ENCODE results near the gene PLD1.
"Not testable (repeated sequence)": the region's sequence is repeated elsewhere in the genome, so short reads cannot be mapped to it uniquely, and the experiment has no call there.

Gene PLD1

DNA sequence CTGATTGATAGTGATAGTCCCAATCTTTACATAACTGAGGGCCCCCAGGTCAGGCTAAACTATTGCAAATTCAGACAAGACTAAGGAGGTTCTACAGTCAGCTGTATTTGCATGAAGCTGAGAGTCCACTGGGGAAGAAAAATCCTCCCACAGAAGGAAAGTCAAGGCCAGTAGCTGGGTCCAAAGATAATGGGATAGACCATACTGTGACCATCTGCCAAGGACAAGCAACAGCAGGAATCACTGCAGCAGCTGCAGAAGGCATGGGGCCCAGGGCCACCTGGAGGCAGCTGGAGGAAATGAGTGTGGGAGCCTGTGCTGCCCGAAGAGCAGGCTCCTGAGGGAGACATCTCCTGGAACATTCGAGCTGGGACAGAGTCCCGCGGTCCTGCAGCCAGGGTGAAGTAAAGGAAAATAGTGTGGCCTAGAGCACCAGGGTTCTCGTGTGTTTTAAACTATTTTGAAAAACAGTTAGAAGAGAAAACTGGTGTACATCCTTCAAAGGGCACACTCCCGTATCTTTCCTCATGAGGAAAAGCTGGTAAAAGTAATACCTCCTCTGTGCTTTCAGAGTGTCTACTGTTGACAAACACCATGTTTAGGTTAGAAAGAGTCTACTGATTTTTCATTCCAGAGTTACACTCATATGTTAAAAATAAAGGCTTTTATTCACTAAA lies 19.7 kb upstream of the PLD1 start:
- Histone ChIP-seq H3K9ac (ENCODE audit: low read depth, low read length) (no peak overlapping the region), H3K9me3 (ENCODE audit: control insufficient read depth, insufficient read depth, low read length) (no peaks in the 10 kb centered on the region), H3K4me1 (ENCODE audit: insufficient read depth, low read length) (peaks cover 8% of the 10 kb centered on the region), H3K36me3 (ENCODE audit: insufficient read depth, low read length) (no peaks in the 10 kb centered on the region)

DNA sequence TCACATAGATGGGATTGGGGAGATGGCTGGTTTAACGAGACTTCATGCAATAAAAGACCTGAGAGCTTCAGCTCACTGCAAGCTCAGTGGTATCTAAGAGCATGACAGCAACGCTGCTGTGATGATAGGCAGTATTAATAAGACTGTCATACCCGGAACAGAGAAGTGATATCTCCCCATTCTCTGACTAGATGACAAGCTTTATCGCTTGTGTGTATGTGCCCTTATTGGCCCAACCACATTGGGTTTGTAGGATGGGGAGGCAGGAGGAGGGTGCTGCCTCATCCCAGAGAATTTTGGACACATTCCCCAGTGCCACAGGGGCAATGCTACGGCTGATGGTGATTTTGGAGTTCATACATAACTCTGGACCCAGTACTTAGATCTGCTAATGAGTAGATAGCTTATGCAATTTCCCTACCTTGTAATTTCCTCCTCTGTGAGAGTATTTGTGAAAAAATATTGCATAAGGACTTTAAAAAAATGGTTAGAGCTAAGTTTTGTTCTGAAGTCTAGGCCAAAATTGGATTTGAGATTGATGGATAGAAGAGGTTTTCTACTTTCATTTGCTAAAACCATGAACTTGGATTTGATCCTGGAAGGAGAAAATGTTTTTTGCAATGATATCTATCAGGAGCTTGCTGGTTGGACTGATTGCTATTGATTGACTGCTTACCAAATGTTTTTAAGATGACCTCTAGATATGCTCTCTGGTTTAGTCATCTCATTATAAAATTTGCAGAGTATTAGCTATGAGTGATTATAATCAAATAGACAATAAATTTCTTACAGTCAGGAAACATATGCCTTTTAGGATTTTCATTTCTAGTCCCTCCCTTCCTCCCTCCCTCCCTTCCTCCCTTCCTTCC lies 18.9 kb upstream of the PLD1 start:
- H3K4me1 ChIP-seq (ENCODE audit: insufficient read depth, low read length): peaks cover 10% of the 10 kb centered on the region
- no peaks in the 10 kb centered on the region for H3K36me3 ChIP-seq (ENCODE audit: insufficient read depth, low read length)

DNA sequence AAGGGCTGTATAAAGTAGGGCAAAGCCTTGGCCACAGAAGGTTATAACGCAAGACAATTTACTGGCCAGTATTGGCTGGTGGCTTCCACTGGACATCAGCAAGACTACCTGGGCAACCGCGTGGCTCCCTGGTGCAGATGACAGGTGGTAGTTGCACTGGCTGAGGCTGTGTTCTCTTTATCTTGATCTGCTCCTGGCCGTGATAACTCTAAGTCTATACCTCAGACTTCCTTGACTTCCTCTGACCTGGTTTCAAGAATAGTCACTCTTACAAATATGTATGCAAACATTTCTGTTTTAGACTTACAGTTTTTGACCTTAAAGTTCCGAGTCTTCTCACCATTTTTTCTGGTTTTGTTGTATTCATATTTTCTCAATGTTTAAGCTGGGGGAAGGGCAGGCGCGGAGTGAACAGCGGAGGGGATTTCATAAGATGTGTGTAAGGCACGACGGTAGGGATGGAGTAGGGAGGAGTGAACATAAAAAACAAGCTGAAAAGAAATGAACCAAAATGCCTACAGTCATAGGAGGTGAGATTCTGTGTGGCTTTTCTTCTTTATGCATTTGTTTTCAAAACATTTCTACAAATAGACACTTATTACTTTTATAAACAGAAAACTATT lies 17.7 kb upstream of the PLD1 start:
- no peaks in the 10 kb centered on the region for H3K9me3 ChIP-seq (ENCODE audit: control insufficient read depth, insufficient read depth, low read length)
- no peak overlapping the region for H3K9ac ChIP-seq (ENCODE audit: low read depth, low read length)
- H3K4me1 ChIP-seq (ENCODE audit: insufficient read depth, low read length): peaks cover 10% of the 10 kb centered on the region
- H3K36me3 ChIP-seq (ENCODE audit: insufficient read depth, low read length): no peaks in the 10 kb centered on the region

More for the DNA sequence above, 18.9 kb upstream of the PLD1 start:
- H3K9me3 ChIP-seq (ENCODE audit: control insufficient read depth, insufficient read depth, low read length): no peaks in the 10 kb centered on the region
- H3K9ac ChIP-seq (ENCODE audit: low read depth, low read length): no peak overlapping the region

DNA sequence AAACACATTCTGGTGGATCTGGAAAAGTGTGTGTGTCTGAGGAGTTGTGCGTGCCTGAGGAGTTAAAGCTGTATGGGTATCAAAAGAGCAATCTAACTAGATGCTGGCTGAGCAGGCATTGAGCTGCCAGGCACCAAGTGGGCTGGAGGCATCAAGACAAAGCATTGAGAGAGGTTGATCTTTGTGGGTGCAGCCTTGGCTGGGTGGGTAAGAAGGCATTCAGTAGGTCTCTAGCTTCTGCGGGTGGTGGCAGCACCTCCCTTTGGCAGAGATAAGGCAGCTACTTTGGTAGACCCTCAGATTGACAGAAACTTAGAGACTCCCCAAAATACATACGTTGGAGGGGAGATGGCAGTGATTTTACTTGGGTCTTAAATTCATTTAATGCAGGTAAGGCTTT lies 17.1 kb upstream of the PLD1 start:
- Histone ChIP-seq H3K9ac (ENCODE audit: low read depth, low read length) (no peak overlapping the region), H3K36me3 (ENCODE audit: insufficient read depth, low read length) (no peaks in the 10 kb centered on the region), H3K9me3 (ENCODE audit: control insufficient read depth, insufficient read depth, low read length) (no peaks in the 10 kb centered on the region), H3K4me1 (ENCODE audit: insufficient read depth, low read length) (peaks cover 11% of the 10 kb centered on the region)

DNA sequence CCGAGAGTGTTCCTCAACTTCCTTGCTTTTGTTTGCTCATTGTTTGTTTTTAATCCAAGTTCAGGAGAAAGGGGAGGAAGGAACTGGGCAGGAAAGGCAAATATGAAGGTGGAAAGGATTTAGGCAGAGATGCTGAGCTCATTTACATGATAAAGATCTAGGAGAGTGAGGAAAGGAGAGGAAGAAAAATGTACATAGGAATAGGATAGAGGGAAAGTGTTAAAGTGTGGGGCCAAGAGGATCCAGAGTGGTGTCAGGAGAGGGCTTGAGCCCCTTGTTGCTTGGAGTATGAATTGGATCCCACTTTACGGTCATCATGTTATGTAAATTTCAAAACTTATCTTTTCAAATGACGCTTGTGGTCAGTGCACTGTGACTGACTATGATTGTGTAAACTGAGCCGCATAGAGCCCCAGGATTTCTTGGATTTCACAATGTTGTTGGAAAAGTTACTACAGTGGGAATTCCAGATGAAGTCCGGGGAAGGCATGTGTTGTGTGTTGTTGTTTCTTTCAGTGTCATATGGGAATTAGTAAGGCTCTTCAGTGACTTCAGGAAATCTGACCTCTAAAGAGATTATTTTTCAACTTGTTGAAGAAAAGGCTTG lies 15.0 kb upstream of the PLD1 start:
- Histone ChIP-seq H3K36me3 (ENCODE audit: insufficient read depth, low read length) (no peaks in the 10 kb centered on the region), H3K9me3 (ENCODE audit: control insufficient read depth, insufficient read depth, low read length) (no peaks in the 10 kb centered on the region), H3K4me1 (ENCODE audit: insufficient read depth, low read length) (peaks cover 18% of the 10 kb centered on the region), H3K9ac (ENCODE audit: low read depth, low read length) (no peak overlapping the region)

DNA sequence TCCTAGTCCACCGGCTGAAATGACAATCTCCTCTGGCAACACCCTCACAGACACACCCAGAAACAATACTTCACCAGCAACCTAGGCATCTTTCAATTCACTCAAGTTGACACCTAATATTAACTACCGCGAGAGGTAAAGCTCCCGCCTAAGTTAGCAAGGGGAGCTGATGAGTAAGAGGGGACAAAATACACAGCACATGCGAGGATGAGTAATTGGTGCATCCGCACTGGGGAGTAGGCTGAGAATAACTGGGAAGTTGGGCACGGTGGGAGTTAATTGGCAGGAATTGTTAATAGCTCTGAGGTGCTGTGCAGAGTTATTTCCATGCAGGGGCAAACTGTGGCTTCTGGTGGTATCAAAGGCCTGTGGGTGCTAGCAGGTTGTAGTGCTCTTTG lies 14.5 kb upstream of the PLD1 start:
- Histone ChIP-seq H3K36me3 (ENCODE audit: insufficient read depth, low read length) (no peaks in the 10 kb centered on the region), H3K9ac (ENCODE audit: low read depth, low read length) (no peak overlapping the region), H3K4me1 (ENCODE audit: insufficient read depth, low read length) (peaks cover 18% of the 10 kb centered on the region), H3K9me3 (ENCODE audit: control insufficient read depth, insufficient read depth, low read length) (no peaks in the 10 kb centered on the region)

DNA sequence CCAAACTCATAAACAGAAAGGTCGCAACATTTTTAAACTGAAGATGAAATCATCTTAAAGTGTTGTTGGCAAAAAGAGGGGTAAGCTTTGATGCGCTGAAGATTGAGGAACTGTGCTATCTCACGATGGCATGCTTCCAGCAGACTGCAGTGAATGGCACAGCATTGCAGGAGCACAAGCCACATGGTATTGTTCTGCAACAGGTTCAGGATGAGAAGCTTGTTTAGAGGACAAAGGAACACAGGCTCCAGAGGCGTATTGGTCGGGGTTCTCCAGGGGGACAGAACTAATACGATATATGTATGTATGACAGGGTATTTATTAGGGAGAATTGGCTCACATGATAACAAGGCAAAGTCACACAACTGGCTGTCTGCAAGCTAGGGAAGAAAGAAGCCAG lies 13.8 kb upstream of the PLD1 start:
- no peaks in the 10 kb centered on the region for H3K36me3 ChIP-seq (ENCODE audit: insufficient read depth, low read length)
- no peak overlapping the region for H3K9ac ChIP-seq (ENCODE audit: low read depth, low read length)
- no peaks in the 10 kb centered on the region for H3K9me3 ChIP-seq (ENCODE audit: control insufficient read depth, insufficient read depth, low read length)
- H3K4me1 ChIP-seq (ENCODE audit: insufficient read depth, low read length): peaks cover 18% of the 10 kb centered on the region

DNA sequence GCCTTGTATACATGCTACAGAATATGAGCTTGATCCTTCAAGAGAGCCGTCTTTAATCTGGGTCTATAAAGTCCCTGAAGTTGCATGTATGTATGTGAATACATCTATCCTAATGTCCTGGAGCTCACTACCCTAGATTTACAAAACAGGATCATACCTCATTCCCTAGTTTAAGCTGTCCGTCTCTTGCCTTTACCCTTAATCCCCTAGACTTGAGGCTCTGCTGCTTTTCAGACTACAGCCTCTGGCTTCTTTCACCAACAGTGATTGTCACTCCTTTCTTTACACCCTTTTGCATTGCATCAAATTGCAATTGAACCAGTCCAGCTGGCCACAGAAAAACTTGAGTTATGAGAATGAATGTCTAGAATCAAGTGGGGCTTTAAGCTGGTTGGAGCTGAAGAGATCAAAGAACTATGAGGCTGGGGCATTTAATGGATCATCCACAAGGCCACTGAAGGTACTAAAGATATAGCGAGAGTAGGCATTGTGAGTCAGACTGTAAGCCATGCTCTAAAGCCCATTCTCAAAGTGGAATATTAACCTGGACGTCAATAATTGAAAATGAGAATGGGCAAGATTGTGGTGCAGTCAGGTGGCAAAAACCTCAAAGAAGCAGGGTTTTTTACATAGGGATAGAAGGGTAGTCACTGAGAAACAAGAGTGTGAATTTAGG lies 12.3 kb upstream of the PLD1 start:
- no peaks in the 10 kb centered on the region for H3K9me3 ChIP-seq (ENCODE audit: control insufficient read depth, insufficient read depth, low read length)
- peaks cover 18% of the 10 kb centered on the region for H3K4me1 ChIP-seq (ENCODE audit: insufficient read depth, low read length)
- no peak overlapping the region for H3K9ac ChIP-seq (ENCODE audit: low read depth, low read length)
- no peaks in the 10 kb centered on the region for H3K36me3 ChIP-seq (ENCODE audit: insufficient read depth, low read length)

DNA sequence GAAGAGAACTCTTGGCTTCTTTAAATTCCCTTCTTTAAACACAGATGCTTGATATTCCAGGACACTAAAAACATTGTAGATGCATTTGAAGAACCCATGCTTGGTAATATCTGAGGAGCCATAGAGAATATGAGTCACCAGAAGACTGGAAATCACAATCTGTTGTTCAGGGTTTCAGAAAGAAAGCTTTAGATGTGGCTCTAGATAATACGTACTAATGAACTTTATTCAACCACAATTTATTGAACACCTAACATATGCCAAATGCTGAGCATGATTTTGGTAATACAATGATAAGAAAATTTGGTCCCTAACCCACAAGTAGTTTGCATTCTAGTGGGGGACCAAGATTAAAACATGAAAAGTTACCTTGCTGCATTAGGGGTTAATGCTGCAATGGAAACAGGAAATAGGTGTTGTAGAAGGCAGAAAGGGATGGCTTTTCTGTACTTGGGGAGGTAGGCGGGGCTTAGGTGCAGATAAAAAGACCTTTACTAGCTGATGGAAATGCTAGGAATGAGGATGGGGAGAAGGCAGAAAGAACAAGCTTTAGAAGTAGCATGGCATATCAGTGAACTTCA lies 11.6 kb upstream of the PLD1 start:
- Histone ChIP-seq H3K4me1 (ENCODE audit: insufficient read depth, low read length) (peaks cover 18% of the 10 kb centered on the region), H3K36me3 (ENCODE audit: insufficient read depth, low read length) (no peaks in the 10 kb centered on the region), H3K9me3 (ENCODE audit: control insufficient read depth, insufficient read depth, low read length) (no peaks in the 10 kb centered on the region), H3K9ac (ENCODE audit: low read depth, low read length) (no peak overlapping the region)

DNA sequence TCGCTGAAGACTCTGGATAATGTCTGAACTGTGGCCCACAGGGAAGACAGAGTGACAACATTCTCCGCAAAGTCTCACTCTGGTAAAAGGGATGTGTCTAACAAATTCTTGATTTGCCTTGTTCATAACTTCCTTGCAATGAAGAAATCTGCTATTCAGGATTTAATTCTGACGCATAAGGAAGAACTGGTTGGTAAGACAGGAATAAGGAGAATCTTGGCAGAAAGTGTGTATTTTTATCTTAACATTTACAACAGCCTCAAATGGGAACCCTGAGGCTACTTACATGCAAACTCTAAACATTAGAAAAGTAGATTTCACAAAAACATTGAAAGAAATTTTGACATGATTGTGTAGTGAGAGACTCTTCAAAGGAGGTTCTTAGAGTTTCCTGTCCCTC lies 10.8 kb upstream of the PLD1 start:
- Histone ChIP-seq H3K4me1 (ENCODE audit: insufficient read depth, low read length) (peaks cover 18% of the 10 kb centered on the region), H3K9me3 (ENCODE audit: control insufficient read depth, insufficient read depth, low read length) (no peaks in the 10 kb centered on the region), H3K9ac (ENCODE audit: low read depth, low read length) (no peak overlapping the region), H3K36me3 (ENCODE audit: insufficient read depth, low read length) (no peaks in the 10 kb centered on the region)

DNA sequence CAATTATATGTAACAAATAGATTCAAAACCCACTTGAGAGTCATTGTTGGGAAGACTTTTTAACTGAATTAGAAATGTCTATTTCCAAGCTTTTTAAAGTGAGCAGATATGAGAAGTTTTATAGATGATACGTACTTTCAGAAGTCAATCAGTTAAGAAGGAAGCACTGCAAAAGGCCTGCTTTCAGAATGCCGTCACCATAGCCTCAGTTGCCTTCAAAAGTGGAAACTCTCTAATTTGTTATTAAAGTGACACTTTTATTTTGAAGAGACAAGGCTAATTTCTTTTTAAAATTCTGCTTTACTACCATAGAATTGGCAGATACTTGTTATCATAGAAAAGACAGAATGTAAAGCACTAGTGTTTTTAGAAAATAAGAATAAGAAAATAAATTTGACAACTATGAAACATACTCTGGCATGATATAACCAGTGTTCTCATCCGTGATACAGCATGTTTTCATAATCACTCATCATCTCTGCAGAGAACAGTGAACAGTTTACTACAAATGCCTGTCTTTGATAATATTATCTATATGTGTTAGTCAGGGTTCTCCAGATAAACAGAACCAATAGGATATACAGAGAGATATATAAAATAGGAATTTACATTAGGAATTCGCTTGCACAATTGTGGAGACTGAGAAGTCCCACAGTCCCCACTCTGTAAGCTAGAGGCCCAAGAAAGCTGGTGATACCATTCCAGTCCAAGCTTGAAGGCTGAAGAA lies 7.0 kb upstream of the PLD1 start:
- H3K36me3 ChIP-seq (ENCODE audit: insufficient read depth, low read length): no peaks in the 10 kb centered on the region
- H3K9me3 ChIP-seq (ENCODE audit: control insufficient read depth, insufficient read depth, low read length): no peaks in the 10 kb centered on the region

DNA sequence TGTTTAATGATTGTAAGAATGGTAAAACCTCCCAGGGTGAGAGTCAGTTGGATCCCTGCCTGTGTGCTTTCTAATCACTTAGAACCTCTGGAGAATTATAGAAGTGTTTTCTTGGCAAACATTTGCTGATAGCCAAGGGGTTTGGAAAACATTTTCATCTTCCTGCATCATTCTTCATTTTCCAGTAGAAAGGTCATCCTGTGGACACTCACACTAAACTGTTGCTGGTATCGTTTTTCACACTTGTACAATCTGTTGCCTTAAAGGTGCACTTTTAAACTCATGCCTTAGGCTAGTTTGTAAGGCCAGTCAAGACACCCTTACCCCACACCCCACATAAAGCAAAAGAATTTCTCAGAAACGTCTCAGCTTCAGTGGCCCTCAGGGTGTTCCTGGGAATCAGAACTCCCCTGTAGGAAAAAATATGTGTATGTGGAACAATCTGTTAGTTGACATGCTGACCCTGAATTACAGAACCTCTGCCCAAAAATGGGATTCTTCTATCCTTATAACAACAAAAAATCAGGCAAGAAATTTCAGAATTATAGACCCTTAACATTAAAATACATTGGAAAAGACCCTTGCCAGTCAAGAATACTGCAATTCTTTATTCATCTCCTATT lies 5.8 kb upstream of the PLD1 start:
- H3K4me1 ChIP-seq (ENCODE audit: insufficient read depth, low read length): no peaks in the 10 kb centered on the region
- H3K36me3 ChIP-seq (ENCODE audit: insufficient read depth, low read length): no peaks in the 10 kb centered on the region
- H3K9ac ChIP-seq (ENCODE audit: low read depth, low read length): no peak overlapping the region
- H3K9me3 ChIP-seq (ENCODE audit: control insufficient read depth, insufficient read depth, low read length): no peaks in the 10 kb centered on the region

More for the DNA sequence above, 7.0 kb upstream of the PLD1 start:
- no peak overlapping the region for H3K9ac ChIP-seq (ENCODE audit: low read depth, low read length)
- 0 out of 2 replicates have a peak, but pooled peaks cover 5% of the 10 kb centered on the region for H3K4me1 ChIP-seq (ENCODE audit: insufficient read depth, low read length)

DNA sequence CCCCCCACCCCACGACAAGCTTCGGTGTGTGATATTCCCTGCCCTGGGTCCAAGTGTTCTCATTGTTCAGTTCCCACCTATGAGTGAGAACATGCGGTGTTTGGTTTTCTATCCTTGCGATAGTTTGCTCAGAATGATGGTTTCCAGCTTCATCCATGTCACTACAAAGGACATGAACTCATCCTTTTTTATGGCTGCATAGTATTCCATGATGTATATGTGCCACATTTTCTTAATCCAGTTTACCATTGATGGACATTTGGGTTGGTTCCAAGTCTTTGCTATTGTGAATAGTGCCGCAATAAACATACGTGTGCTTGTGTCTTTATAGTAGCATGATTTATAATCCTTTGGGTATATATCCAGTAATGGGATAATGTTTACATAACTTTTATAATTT lies 4.4 kb upstream of the PLD1 start:
- H3K9me3 ChIP-seq (ENCODE audit: control insufficient read depth, insufficient read depth, low read length); H3K36me3 ChIP-seq (ENCODE audit: insufficient read depth, low read length); H3K9ac ChIP-seq (ENCODE audit: low read depth, low read length); H3K4me1 ChIP-seq (ENCODE audit: insufficient read depth, low read length): not testable (repeated sequence)
